GM23338 (cell line): ENCODE measurements around the gene CAVIN2. TPM values are rescaled to one million over a fixed set of nuclear protein-coding genes. Genes with fewer than 3 reads are reported as not detected.

Experiments
- ATAC-seq: fragments of 200-7000 bp; cut with Tn5 transposase; 3 replicates; pipeline ENCODE4 v1.9.1; 2020
- DNase-seq: peaks from one replicate; pipeline ENCODE4 v3.0.0-alpha.2; 2015; ENCODE audit warnings: low spot score
- H2AFZ ChIP-seq: fragments of 200-600 bp; sonication (generic); 2 replicates; pipeline ENCODE4 v1.8.0; 2016; ENCODE audit warnings: antibody characterized with exemption, mild to moderate bottlenecking, moderate library complexity
- H3F3A ChIP-seq: fragments of 200-600 bp; sonication (generic); replicated peaks from 2 replicates; pipeline ENCODE4 v1.8.0; 2017; ENCODE audit warnings: antibody characterized with exemption, mixed run types, low read depth
- H3K27ac ChIP-seq: fragments of 200-600 bp; sonication (generic); 2 replicates; pipeline ENCODE4 v1.6.1; 2016; ENCODE audit warnings: low read depth
- H3K27me3 ChIP-seq: fragments of 200-600 bp; sonication (generic); 2 replicates; pipeline ENCODE4 v1.8.0; 2016; ENCODE audit warnings: mild to moderate bottlenecking, mixed run types, moderate library complexity; ENCODE audit not compliant: insufficient read depth
- H3K36me3 ChIP-seq: fragments of 200-600 bp; sonication (generic); 2 replicates; pipeline ENCODE4 v1.8.0; 2016; ENCODE audit warnings: mild to moderate bottlenecking; ENCODE audit not compliant: insufficient read depth
- H3K4me1 ChIP-seq: fragments of 200-600 bp; sonication (generic); 2 replicates; pipeline ENCODE4 v1.8.0; 2016; ENCODE audit warnings: mild to moderate bottlenecking, moderate library complexity; ENCODE audit not compliant: insufficient read depth
- H3K4me2 ChIP-seq: fragments of 200-600 bp; sonication (generic); 2 replicates; pipeline ENCODE4 v1.7.1; 2017; ENCODE audit warnings: mixed run types
- H3K4me3 ChIP-seq: fragments of 200-600 bp; sonication (generic); 2 replicates; pipeline ENCODE4 v1.6.1; 2016; ENCODE audit warnings: mixed run types
- H3K79me2 ChIP-seq: fragments of 200-600 bp; sonication (generic); replicated peaks from 2 replicates; pipeline ENCODE4 v1.8.0; 2017; ENCODE audit warnings: mild to moderate bottlenecking; ENCODE audit not compliant: insufficient read depth
- H3K9me2 ChIP-seq: fragments of 200-600 bp; sonication (generic); 2 replicates; pipeline ENCODE4 v1.8.0; 2017; ENCODE audit not compliant: insufficient read depth
- H4K20me1 ChIP-seq: fragments of 200-600 bp; sonication (generic); replicated peaks from 2 replicates; pipeline ENCODE4 v1.8.0; 2017; ENCODE audit warnings: mild to moderate bottlenecking; ENCODE audit not compliant: insufficient read depth
- H3K27ac Mint-ChIP-seq: 2 replicates; pipeline ENCODE4 v1.8.0; 2020; ENCODE audit warnings: inconsistent platforms, mild to moderate bottlenecking, moderate library complexity, mixed read lengths
- H3K27me3 Mint-ChIP-seq: 3 replicates; pipeline ENCODE4 v1.8.0; 2022; ENCODE audit warnings: low read depth, mild to moderate bottlenecking, moderate library complexity, mixed read lengths, inconsistent platforms; ENCODE audit not compliant: insufficient read depth, poor library complexity
- H3K36me3 Mint-ChIP-seq: 3 replicates; pipeline ENCODE4 v1.8.0; 2021; ENCODE audit warnings: low read depth, mild to moderate bottlenecking, inconsistent platforms, moderate library complexity, mixed read lengths
- H3K4me1 Mint-ChIP-seq: 3 replicates; pipeline ENCODE4 v1.8.0; 2020; ENCODE audit warnings: mild to moderate bottlenecking, inconsistent platforms, mixed read lengths
- H3K4me3 Mint-ChIP-seq: 3 replicates; pipeline ENCODE4 v1.8.0; 2021; ENCODE audit warnings: moderate library complexity, mild to moderate bottlenecking, inconsistent platforms, mixed read lengths
- H3K9me3 Mint-ChIP-seq: 3 replicates; pipeline ENCODE4 v1.8.0; 2020; ENCODE audit warnings: moderate library complexity, mild to moderate bottlenecking, inconsistent platforms, mixed read lengths
- CREB1 ChIP-seq: fragments of 250-450 bp; sonication (Bioruptor Pico); IDR thresholded peaks from 2 replicates; pipeline ENCODE4 v1.5.0; 2020; ENCODE audit warnings: low read depth, mild to moderate bottlenecking, moderate library complexity
- EZH2phosphoT487 ChIP-seq: fragments of 200-600 bp; sonication (generic); IDR thresholded peaks from one replicate; pipeline ENCODE4 v1.8.1; 2018; ENCODE audit warnings: antibody characterized with exemption; ENCODE audit not compliant: unreplicated experiment
- JUNB ChIP-seq: IDR thresholded peaks from one replicate; pipeline ENCODE4 v1.6.1; 2016; ENCODE audit warnings: antibody characterized with exemption; ENCODE audit not compliant: unreplicated experiment
- POLR2AphosphoS5 ChIP-seq: IDR thresholded peaks from 2 replicates; pipeline ENCODE4 v1.6.1; 2016; ENCODE audit warnings: antibody characterized with exemption, low read depth
- REST ChIP-seq: IDR thresholded peaks from one replicate; pipeline ENCODE4 v1.6.1; 2018; ENCODE audit warnings: antibody characterized with exemption; ENCODE audit not compliant: unreplicated experiment
- STAT1 ChIP-seq: IDR thresholded peaks from one replicate; pipeline ENCODE4 v1.6.1; 2016; ENCODE audit warnings: antibody characterized with exemption; ENCODE audit not compliant: unreplicated experiment
- ZNF114 ChIP-seq: fragments of 250-450 bp; sonication (Bioruptor Pico); IDR thresholded peaks from 2 replicates; pipeline ENCODE4 v1.5.0; 2020; ENCODE audit warnings: mild to moderate bottlenecking, moderate library complexity
- polyA plus RNA-seq: library from polyadenylated mRNA; unstranded; fragments of >200 nt; fragmentation: Nextera tagmentation; extraction: Ambion mirVana; gene quantifications from 2 replicates; pipeline ENCODE4 v1.2.1, GENCODE V29; 2016
- total RNA-seq: library from RNA; depleted of rRNA; stranded (reverse); fragments of >200 nt; shearing (Covaris generic); gene quantifications from 2 replicates; pipeline ENCODE4 v1.2.3, GENCODE V29; 2014
- TF ChIP-seq, protein P1 (sequence below), 2 experiments: fragments of 200-600 bp in 1 of 2; sonication (generic) in 1 of 2; conservative IDR thresholded peaks; 2 replicates each; pipeline versions ENCODE4 v1.5.1 to v1.6.1; 2016 to 2017; ENCODE audit warnings: antibody characterized with exemption in 2 of 2, low read depth in 2 of 2, mild to moderate bottlenecking in 2 of 2, moderate library complexity in 1 of 2
- TF ChIP-seq, protein P2 (sequence below): fragments of 250-450 bp; sonication (Bioruptor Pico); IDR thresholded peaks from 2 replicates; pipeline ENCODE4 v1.5.0; 2020; ENCODE audit warnings: mild to moderate bottlenecking, moderate library complexity
- TF ChIP-seq, protein P3 (sequence below): IDR thresholded peaks from 2 replicates; pipeline ENCODE4 v1.6.1; 2016; ENCODE audit warnings: antibody characterized with exemption

CAVIN2 gene
- total and polyA plus RNA-seq, 2 experiments from 2014 or later, result 0.07 to 0.15 TPM

GRCh38 chr2:191844706-191845105 is 2.2 kb downstream of the CAVIN2 start (continued):
- TF ChIP-seq STAT1, result no peak
- no peak for TF ChIP-seq REST
- no peak for TF ChIP-seq CREB1

GRCh38 chr2:191840921-191841320 is 6.0 kb downstream of the CAVIN2 start:
- Histone ChIP-seq H3K27ac (no peak overlapping the region), H3K27me3 (no peaks in the 10 kb centered on the region), H4K20me1 (no peaks in the 10 kb centered on the region), H3K36me3 (no peaks in the 10 kb centered on the region), H3K4me1 (peaks cover 13% of the 10 kb centered on the region), H3K4me3 (no peak overlapping the region), H2AFZ (no peak overlapping the region), H3K79me2 (no peaks in the 10 kb centered on the region), H3K4me2 (no peak overlapping the region), H3K9me2 (no peaks in the 10 kb centered on the region), H3F3A (no peaks in the 10 kb centered on the region)
- Mint-ChIP-seq H3K27ac (no peak overlapping the region), H3K4me1 (peaks cover 27% of the 10 kb centered on the region), H3K4me3 (no peak overlapping the region), H3K9me3 (no peaks in the 10 kb centered on the region; the same call in 2 of the 3 replicates), H3K27me3 (peaks cover under 1% of the 10 kb centered on the region), H3K36me3 (no peaks in the 10 kb centered on the region; the same call in 2 of the 3 replicates)
- ATAC-seq, result no peak
- no peak for DNase-seq
- TF ChIP-seq, protein P1, sequence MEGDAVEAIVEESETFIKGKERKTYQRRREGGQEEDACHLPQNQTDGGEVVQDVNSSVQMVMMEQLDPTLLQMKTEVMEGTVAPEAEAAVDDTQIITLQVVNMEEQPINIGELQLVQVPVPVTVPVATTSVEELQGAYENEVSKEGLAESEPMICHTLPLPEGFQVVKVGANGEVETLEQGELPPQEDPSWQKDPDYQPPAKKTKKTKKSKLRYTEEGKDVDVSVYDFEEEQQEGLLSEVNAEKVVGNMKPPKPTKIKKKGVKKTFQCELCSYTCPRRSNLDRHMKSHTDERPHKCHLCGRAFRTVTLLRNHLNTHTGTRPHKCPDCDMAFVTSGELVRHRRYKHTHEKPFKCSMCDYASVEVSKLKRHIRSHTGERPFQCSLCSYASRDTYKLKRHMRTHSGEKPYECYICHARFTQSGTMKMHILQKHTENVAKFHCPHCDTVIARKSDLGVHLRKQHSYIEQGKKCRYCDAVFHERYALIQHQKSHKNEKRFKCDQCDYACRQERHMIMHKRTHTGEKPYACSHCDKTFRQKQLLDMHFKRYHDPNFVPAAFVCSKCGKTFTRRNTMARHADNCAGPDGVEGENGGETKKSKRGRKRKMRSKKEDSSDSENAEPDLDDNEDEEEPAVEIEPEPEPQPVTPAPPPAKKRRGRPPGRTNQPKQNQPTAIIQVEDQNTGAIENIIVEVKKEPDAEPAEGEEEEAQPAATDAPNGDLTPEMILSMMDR (conservative IDR thresholded peaks at IDR 0.05; ENCODE audit: low read depth in 2 of 2), result no peak
- TF ChIP-seq CREB1 (no peak), POLR2AphosphoS5 (no peak), EZH2phosphoT487 (no peak), JUNB (no peak), ZNF114 (CRISPR knock-in tag) (no peak)
- TF ChIP-seq, protein P2, sequence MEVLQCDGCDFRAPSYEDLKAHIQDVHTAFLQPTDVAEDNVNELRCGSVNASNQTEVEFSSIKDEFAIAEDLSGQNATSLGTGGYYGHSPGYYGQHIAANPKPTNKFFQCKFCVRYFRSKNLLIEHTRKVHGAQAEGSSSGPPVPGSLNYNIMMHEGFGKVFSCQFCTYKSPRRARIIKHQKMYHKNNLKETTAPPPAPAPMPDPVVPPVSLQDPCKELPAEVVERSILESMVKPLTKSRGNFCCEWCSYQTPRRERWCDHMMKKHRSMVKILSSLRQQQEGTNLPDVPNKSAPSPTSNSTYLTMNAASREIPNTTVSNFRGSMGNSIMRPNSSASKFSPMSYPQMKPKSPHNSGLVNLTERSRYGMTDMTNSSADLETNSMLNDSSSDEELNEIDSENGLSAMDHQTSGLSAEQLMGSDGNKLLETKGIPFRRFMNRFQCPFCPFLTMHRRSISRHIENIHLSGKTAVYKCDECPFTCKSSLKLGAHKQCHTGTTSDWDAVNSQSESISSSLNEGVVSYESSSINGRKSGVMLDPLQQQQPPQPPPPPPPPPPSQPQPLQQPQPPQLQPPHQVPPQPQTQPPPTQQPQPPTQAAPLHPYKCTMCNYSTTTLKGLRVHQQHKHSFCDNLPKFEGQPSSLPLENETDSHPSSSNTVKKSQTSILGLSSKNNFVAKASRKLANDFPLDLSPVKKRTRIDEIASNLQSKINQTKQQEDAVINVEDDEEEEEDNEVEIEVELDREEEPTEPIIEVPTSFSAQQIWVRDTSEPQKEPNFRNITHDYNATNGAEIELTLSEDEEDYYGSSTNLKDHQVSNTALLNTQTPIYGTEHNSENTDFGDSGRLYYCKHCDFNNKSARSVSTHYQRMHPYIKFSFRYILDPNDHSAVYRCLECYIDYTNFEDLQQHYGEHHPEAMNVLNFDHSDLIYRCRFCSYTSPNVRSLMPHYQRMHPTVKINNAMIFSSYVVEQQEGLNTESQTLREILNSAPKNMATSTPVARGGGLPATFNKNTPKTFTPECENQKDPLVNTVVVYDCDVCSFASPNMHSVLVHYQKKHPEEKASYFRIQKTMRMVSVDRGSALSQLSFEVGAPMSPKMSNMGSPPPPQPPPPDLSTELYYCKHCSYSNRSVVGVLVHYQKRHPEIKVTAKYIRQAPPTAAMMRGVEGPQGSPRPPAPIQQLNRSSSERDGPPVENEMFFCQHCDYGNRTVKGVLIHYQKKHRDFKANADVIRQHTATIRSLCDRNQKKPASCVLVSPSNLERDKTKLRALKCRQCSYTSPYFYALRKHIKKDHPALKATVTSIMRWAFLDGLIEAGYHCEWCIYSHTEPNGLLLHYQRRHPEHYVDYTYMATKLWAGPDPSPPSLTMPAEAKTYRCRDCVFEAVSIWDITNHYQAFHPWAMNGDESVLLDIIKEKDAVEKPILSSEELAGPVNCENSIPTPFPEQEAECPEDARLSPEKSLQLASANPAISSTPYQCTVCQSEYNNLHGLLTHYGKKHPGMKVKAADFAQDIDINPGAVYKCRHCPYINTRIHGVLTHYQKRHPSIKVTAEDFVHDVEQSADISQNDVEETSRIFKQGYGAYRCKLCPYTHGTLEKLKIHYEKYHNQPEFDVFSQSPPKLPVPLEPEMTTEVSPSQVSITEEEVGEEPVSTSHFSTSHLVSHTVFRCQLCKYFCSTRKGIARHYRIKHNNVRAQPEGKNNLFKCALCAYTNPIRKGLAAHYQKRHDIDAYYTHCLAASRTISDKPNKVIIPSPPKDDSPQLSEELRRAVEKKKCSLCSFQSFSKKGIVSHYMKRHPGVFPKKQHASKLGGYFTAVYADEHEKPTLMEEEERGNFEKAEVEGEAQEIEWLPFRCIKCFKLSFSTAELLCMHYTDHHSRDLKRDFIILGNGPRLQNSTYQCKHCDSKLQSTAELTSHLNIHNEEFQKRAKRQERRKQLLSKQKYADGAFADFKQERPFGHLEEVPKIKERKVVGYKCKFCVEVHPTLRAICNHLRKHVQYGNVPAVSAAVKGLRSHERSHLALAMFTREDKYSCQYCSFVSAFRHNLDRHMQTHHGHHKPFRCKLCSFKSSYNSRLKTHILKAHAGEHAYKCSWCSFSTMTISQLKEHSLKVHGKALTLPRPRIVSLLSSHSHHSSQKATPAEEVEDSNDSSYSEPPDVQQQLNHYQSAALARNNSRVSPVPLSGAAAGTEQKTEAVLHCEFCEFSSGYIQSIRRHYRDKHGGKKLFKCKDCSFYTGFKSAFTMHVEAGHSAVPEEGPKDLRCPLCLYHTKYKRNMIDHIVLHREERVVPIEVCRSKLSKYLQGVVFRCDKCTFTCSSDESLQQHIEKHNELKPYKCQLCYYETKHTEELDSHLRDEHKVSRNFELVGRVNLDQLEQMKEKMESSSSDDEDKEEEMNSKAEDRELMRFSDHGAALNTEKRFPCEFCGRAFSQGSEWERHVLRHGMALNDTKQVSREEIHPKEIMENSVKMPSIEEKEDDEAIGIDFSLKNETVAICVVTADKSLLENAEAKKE (CRISPR knock-in tag), result no peak
- TF ChIP-seq, protein P3, sequence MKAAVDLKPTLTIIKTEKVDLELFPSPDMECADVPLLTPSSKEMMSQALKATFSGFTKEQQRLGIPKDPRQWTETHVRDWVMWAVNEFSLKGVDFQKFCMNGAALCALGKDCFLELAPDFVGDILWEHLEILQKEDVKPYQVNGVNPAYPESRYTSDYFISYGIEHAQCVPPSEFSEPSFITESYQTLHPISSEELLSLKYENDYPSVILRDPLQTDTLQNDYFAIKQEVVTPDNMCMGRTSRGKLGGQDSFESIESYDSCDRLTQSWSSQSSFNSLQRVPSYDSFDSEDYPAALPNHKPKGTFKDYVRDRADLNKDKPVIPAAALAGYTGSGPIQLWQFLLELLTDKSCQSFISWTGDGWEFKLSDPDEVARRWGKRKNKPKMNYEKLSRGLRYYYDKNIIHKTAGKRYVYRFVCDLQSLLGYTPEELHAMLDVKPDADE, result no peak
